Tibial artery (tissue), 4 donors: ENCODE measurements around the gene HNRNPA2B1.

ENCODE experiments used
- DNase-seq, 2 donors: peaks; one replicate each; pipeline ENCODE4 v3.0.0-alpha.2; 2019
- H3K27ac ChIP-seq, 2 donors: fragments of 200-600 bp; sonication (generic) in 1 of 2; 1 replicate in 1 of 2; 2 replicates in 1 of 2; pipeline ENCODE4 v1.5.1; 2018 to 2019; ENCODE audit warnings: mild to moderate bottlenecking in 1 of 2
- H3K27me3 ChIP-seq, 2 donors: fragments of 200-600 bp; sonication (generic) in 1 of 2; one replicate each; pipeline versions ENCODE4 v1.5.1 to v1.6.0; 2016 to 2019
- H3K36me3 ChIP-seq, 3 donors: fragments of 200-600 bp; sonication (generic) in 2 of 3; one replicate each; pipeline ENCODE4 v1.5.1; 2016 to 2019; ENCODE audit warnings: mild to moderate bottlenecking in 2 of 3
- H3K4me1 ChIP-seq, 4 donors: fragments of 200-600 bp; sonication (generic) in 2 of 4; 1 replicate in 3 of 4; 2 replicates in 1 of 4; pipeline ENCODE4 v1.5.1; 2016 to 2019
- H3K4me3 ChIP-seq, 2 donors: fragments of 200-600 bp; sonication (generic) in 1 of 2; 1 replicate in 1 of 2; 2 replicates in 1 of 2; pipeline ENCODE4 v1.5.1; 2018 to 2019; ENCODE audit warnings: mild to moderate bottlenecking in 2 of 2
- H3K9me3 ChIP-seq, 3 donors: fragments of 200-600 bp; sonication (generic) in 1 of 3; one replicate each; pipeline ENCODE4 v1.5.1; 2016 to 2019
- CTCF ChIP-seq, 2 experiments: fragments of 200-600 bp in 1 of 2; fragments of 450-650 bp in 1 of 2; IDR thresholded peaks; one replicate each; pipeline ENCODE4 v1.5.1; 2017 to 2019; ENCODE audit warnings: antibody characterized with exemption in 2 of 2, mild to moderate bottlenecking in 1 of 2, moderate library complexity in 1 of 2
- intact Hi-C: fragments of 100-400 bp; cut with DNase I; formaldehyde crosslinking; loops from one replicate; pipeline ENCODE4 v1.15.0; 2023; ENCODE audit warnings: low total_unique reads

The HNRNPA2B1 gene

GRCh38 chr7:26200038-26200443, 505 bp downstream of the HNRNPA2B1 start:
- intact Hi-C loops = loop anchor here (5.0 to 10.0 kb wide), 3 partner anchors 343 to 962 kb away; no protein-coding TSS in a partner anchor
- no peak for TF ChIP-seq CTCF (IDR thresholded peaks at IDR 0.05)
- no peaks in the 10 kb centered on the region for H3K27me3 ChIP-seq
- peak overlapping the region; percentile 99 for H3K27ac ChIP-seq
- H3K9me3 ChIP-seq = no peaks in the 10 kb centered on the region
- peaks cover 25 to 27% (median 26%) of the 10 kb centered on the region in 3 donors for H3K36me3 ChIP-seq
- DNase-seq = peak; percentile 71 to 84
- peak overlapping the region; percentile 74 to 91 for H3K4me3 ChIP-seq
- H3K4me1 ChIP-seq = peaks cover 0 to 50% (median 35%) of the 10 kb centered on the region in 4 donors

GRCh38 chr7:26199301-26200037, 1.1 kb downstream of the HNRNPA2B1 start:
- Histone ChIP-seq H3K27ac (peak overlapping the region; percentile 99), H3K36me3 (peaks cover 29 to 32% (median 31%) of the 10 kb centered on the region in 3 donors), H3K4me1 (peaks cover 0 to 50% (median 34%) of the 10 kb centered on the region in 4 donors), H3K27me3 (no peaks in the 10 kb centered on the region), H3K4me3 (peak overlapping the region; percentile 74 to 91), H3K9me3 (no peaks in the 10 kb centered on the region)
- peak; percentile 70 to 84 for DNase-seq
- intact Hi-C loops = loop anchor here (5.0 to 10.0 kb wide), 5 partner anchors 168 to 973 kb away; partner anchors contain the start of gene HOXA10
- TF ChIP-seq CTCF (IDR thresholded peaks at IDR 0.05) = peak in 1 of 2 experiments; percentile 4

- Histone ChIP-seq H3K9me3 (no peaks in the 10 kb centered on the region), H3K27me3 (no peaks in the 10 kb centered on the region), H3K36me3 (peaks cover 36 to 38% (median 38%) of the 10 kb centered on the region in 3 donors), H3K4me1 (peaks cover 0 to 50% (median 36%) of the 10 kb centered on the region in 4 donors), H3K27ac (peak overlapping the region; percentile 99), H3K4me3 (peak overlapping the region; percentile 74 to 91)
- no peak for DNase-seq
- intact Hi-C loops = loop anchor here (5.0 kb wide), 2 partner anchors 169 to 974 kb away; partner anchors contain the start of gene HOXA10
- TF ChIP-seq CTCF (IDR thresholded peaks at IDR 0.05) = no peak
These were observed 1.8 kb downstream of the HNRNPA2B1 start for GRCh38 chr7:26198781-26199169.

GRCh38 chr7:26198133-26198780, 2.3 kb downstream of the HNRNPA2B1 start:
- peak; percentile 53 to 72 for TF ChIP-seq CTCF (IDR thresholded peaks at IDR 0.05)
- H3K27me3 ChIP-seq = no peaks in the 10 kb centered on the region
- H3K27ac ChIP-seq = peak overlapping the region; percentile 99
- peaks cover 0 to 50% (median 39%) of the 10 kb centered on the region in 4 donors for H3K4me1 ChIP-seq
- H3K4me3 ChIP-seq = peak overlapping the region; percentile 74 to 91
- intact Hi-C loops = loop anchor here (5.0 kb wide), 2 partner anchors 169 to 974 kb away; partner anchors contain the start of gene HOXA10
- peaks cover 41 to 44% (median 43%) of the 10 kb centered on the region in 3 donors for H3K36me3 ChIP-seq
- H3K9me3 ChIP-seq = no peaks in the 10 kb centered on the region
- DNase-seq = no peak

- H3K36me3 ChIP-seq = peaks cover 49 to 52% (median 52%) of the 10 kb centered on the region in 3 donors
- H3K4me3 ChIP-seq = peak overlapping the region; percentile 74 to 91
- H3K27ac ChIP-seq = peak overlapping the region; percentile 99
- DNase-seq = no peak
- intact Hi-C loops = loop anchor here (5.0 kb wide), 2 partner anchors 170 to 975 kb away; partner anchors contain the start of gene HOXA10
- no peaks in the 10 kb centered on the region for H3K27me3 ChIP-seq
- H3K4me1 ChIP-seq = peaks cover 0 to 55% (median 37%) of the 10 kb centered on the region in 4 donors
- TF ChIP-seq CTCF (IDR thresholded peaks at IDR 0.05) = no peak
- no peaks in the 10 kb centered on the region for H3K9me3 ChIP-seq
These were observed 3.1 kb downstream of the HNRNPA2B1 start for GRCh38 chr7:26197153-26198115.
